GM12873 (cell line): Measurements from ENCODE around the gene RNF217.

Experiments used
- TF ChIP-seq, protein P1 (sequence below): IDR thresholded peaks from 2 replicates; pipeline ENCODE4 v1.5.1; 2012; ENCODE audit warnings: low read depth, mild to moderate bottlenecking, moderate library complexity, low read length, control low read depth; ENCODE audit not compliant: insufficient read depth; ENCODE audit errors: missing control alignments

RNF217 gene

DNA sequence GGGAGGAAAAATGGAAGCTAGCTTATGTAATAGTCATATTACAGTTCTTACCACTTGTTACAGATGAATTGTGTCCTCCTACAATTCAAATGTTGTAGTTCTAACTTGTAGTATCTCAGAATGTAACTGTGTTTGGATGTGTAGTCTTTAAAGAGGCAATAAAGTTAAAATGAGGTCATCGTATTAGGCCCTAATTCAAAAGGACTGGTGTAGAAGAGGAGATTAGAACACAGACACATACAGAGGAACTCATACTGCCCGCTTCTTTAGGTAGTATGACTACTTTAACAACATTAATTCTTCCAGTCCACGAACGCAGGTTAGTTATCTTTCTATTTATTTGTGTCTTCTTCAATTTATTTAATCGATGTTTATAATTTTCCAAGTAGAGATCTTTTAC, 144.8 kb downstream of the RNF217 start:
- TF ChIP-seq, protein P1, sequence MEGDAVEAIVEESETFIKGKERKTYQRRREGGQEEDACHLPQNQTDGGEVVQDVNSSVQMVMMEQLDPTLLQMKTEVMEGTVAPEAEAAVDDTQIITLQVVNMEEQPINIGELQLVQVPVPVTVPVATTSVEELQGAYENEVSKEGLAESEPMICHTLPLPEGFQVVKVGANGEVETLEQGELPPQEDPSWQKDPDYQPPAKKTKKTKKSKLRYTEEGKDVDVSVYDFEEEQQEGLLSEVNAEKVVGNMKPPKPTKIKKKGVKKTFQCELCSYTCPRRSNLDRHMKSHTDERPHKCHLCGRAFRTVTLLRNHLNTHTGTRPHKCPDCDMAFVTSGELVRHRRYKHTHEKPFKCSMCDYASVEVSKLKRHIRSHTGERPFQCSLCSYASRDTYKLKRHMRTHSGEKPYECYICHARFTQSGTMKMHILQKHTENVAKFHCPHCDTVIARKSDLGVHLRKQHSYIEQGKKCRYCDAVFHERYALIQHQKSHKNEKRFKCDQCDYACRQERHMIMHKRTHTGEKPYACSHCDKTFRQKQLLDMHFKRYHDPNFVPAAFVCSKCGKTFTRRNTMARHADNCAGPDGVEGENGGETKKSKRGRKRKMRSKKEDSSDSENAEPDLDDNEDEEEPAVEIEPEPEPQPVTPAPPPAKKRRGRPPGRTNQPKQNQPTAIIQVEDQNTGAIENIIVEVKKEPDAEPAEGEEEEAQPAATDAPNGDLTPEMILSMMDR = no peak

DNA sequence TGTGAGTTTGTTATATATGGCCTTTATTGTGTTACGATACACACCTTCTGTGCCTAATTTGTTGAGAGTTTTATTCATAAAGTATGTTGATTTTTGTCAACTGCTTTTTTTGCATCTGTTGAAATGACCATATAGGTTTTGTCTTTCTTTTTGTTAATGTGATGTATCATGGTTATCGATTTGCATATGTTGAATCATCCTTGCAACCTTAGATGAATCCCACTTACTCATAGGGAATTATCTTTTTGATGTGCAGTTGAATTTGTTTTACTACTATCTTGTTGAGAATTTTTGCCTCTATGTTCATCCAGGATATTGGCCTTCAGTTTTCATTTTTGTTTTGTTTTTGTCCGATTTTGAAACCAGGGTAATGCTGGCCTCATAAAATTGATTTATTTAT, 145.7 kb downstream of the RNF217 start:
- TF ChIP-seq, protein P1 = no peak

DNA sequence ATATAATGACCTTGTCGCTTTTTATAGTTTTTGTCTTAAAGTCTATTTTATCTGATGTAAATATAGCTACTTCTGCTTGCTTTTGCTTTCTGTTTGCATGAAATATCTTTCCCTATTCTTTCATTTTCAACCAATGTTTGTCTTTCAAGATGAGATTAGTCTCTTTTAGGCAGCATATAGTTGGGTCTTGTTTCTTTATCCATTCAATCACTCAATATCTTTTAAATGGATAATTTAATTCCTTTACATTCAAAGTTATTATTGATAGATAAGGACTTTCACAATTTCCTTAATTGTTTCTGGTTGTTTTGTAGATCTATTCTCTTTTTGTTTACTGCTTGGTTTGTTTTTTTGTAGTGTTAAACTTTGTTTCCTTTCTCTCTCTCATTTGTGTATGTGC, 147.8 kb downstream of the RNF217 start:
- TF ChIP-seq, protein P1 = no peak

DNA sequence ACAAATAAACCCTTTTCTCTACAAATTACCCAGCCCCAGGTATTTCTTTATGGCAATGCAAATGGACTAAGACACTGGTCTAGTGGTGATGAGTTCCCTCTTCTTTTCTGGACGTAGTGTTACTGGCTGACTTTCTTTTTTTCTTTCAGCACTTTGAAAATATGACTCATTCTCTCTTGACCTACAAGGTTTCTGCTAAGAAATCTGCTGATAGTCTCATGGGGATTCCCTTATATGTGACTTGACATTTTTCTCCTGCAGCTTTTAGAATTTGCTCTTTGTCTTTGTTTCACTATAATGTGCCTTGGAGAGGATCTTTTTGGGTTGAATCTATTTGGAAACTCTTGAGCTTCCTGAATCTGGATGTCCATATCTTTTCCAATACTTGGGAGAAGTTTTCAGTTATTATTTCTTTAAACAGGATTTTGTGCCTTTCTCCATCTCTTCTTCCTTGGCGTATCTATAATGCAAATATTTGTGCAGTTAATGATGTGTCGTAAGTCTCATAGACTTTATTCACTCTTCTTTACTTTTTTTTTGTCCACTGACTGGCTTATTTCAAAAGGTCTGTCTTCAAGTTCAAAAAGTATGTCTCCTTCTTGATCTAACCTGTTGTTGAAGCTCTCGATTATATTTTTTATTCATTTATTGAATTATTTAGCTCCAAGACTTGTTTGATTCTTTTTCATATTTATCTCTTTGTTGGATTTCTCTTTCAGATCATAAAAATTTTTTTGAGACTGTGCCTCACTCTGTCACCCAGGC, 149.2 kb downstream of the RNF217 start:
- TF ChIP-seq, protein P1 = no peak

DNA sequence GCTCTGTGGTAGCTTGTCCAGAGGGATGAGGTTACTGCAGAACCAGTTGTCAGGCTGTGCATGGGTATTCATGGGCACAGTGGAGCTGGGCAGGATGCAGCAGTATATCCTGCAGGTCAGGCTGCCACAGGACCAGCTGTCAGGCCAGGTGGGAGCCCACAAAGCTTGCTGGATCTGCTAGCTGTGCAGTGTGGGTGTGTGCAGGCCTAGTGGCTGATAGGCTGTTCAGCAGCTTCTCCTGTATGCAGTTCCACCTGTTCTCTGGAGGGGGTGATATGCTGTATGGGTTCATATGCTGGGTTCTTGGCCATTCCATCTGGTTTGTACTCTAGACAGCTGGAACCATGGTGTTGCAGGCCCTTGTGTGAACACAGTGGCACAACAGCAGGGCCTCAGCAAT, 150.7 kb downstream of the RNF217 start:
- TF ChIP-seq, protein P1 = peak; percentile 18

DNA sequence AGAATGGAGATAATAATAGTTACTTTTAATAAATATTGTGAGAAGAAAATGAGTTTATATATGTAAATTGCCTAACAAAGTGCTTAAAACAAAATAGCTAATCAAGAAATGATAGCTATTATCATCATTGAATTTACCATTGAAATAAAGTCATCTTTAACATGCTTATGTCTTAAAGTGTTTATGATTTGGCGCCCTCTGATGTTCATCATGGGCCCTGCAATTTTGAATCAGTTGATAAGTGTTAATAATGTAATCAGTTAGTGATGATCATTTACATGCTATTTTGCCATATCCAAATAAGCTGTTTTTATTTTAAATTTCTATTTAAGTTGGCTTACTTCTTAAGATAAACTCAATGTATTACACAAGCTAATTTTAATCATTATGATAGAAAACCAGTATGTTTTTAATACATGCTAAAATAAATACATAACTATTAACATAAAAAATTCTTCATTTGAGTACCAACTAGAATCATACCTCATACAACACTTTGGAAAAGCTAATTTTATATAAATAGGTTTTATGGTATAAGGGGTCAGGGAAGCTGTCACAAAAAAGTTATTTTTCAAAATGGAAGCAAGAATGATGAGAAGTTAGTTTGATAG, 152.1 kb downstream of the RNF217 start:
- TF ChIP-seq, protein P1 = peak; percentile 55

DNA sequence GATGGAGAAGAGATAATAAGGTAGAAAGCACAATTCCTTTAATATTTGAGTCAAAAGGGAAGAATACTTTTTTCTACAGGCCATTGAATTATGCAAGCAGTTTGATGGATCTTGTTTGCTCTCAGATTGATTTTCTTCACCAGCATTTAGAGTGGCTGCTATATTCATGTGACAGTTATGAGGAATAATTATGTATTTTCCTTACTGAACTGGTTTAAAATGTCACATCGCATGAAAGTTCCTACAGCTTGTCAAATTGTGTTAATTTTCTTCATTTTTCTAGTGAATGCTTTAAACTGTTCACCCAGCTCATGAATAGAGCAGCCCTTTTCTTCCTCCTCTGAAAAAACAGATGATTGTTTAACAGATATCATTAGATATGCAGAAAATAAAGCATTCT, 153.9 kb downstream of the RNF217 start:
- TF ChIP-seq, protein P1 = no peak
